Breast epithelium (tissue), 4 donors: ENCODE data around the gene IRX6. TPM values are rescaled to one million over a fixed set of nuclear protein-coding genes. Genes with fewer than 3 reads are reported as not detected.

Experiments used
- DNase-seq, 2 donors: peaks; one replicate each; pipeline ENCODE4 v3.0.0-alpha.2; 2019; ENCODE audit warnings: low spot score in 2 of 2
- H3K27ac ChIP-seq, 2 donors: fragments of 200-600 bp; sonication (generic) in 1 of 2; one replicate each; pipeline ENCODE4 v1.5.1; 2016 to 2019; ENCODE audit warnings: mild to moderate bottlenecking in 1 of 2
- H3K27me3 ChIP-seq, 2 donors: fragments of 200-600 bp; sonication (generic) in 1 of 2; one replicate each; pipeline versions ENCODE4 v1.5.1 to v1.6.0; 2017 to 2019; ENCODE audit warnings: control low read depth in 1 of 2, mild to moderate bottlenecking in 1 of 2
- H3K36me3 ChIP-seq: fragments of 200-600 bp; one replicate; pipeline ENCODE4 v1.5.1; 2019
- H3K4me1 ChIP-seq, 2 donors: fragments of 200-600 bp; sonication (generic); one replicate each; pipeline ENCODE4 v1.5.1; 2016 to 2019; ENCODE audit warnings: control low read depth in 1 of 2
- H3K4me3 ChIP-seq, 3 donors: fragments of 200-600 bp; sonication (generic); 1 replicate in 2 of 3; 2 replicates in 1 of 3; pipeline ENCODE4 v1.5.1; 2016 to 2019; ENCODE audit warnings: mild to moderate bottlenecking in 3 of 3, moderate library complexity in 2 of 3
- H3K9me3 ChIP-seq, 2 donors: fragments of 200-600 bp; sonication (generic) in 1 of 2; one replicate each; pipeline ENCODE4 v1.5.1; 2016 to 2019; ENCODE audit warnings: control low read depth in 1 of 2
- CTCF ChIP-seq, 3 donors: fragments of 450-650 bp; IDR thresholded peaks; one replicate each; pipeline ENCODE4 v1.5.1; 2016 to 2017; ENCODE audit warnings: antibody characterized with exemption in 3 of 3, mild to moderate bottlenecking in 3 of 3, moderate library complexity in 3 of 3
- POLR2A ChIP-seq: fragments of 450-650 bp; IDR thresholded peaks from one replicate; pipeline ENCODE4 v1.6.1; 2016; ENCODE audit warnings: antibody characterized with exemption, mild to moderate bottlenecking, moderate library complexity
- POLR2AphosphoS5 ChIP-seq, 3 donors: sonication (generic); formaldehyde crosslinking; IDR thresholded peaks; one replicate each; pipeline ENCODE4 v1.6.1; 2017; ENCODE audit warnings: antibody characterized with exemption in 3 of 3
- intact Hi-C: fragments of 100-400 bp; cut with DNase I; formaldehyde crosslinking; loops from one replicate; pipeline ENCODE4 v1.15.1; 2023; ENCODE audit warnings: low total_unique reads
- total RNA-seq, 3 donors: library from RNA; depleted of rRNA; stranded (reverse); fragments of >200 nt; gene quantifications; one replicate each; pipeline ENCODE4 v1.1.0, GENCODE V29; 2016

Gene IRX6
- total RNA-seq, result 10 to 100 TPM in 1 of 3 donors, 1 to 10 TPM in 2; 3.1 to 12.8 (median 3.6) TPM

DNA sequence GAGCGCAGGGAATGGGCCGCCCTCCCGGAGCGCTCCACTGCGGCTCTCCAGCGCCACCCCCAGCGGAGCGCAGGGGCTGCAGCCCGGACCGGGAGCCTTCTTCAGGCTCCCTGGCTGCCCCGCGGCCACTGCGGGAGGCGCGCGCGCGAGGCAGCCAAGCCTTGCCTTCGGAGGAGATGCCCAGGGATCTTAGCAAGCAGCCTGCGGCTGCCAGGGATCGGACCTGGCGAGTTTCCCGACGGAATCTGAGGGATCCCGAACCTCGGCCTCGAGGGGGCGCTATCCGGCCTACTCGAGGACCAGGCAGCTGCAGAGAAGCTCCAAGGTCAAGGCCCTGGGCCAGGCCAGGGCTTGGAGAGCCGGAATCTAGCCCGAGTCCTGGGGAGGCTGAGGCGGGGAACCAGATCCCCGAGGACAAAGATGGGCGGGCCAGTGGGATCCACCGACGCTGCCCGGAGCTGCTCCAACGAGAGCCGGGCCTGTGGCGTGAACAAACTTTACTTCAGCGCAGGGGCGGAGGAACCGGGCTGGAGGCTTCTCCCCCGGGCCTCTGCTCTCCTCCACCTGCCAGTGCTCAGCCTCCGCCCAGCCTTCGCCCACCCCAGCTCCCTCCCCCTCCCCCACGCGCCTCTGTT lies at the start of gene IRX6:
TSS of gene IRX6 (plus strand) at position 567 of the 635 bp plus-strand sequence. CDS start 889 bp downstream, outside the sequence.
- peak within 1 kb of the TSS; percentile 46 to 70 (median 49) for H3K4me3 ChIP-seq
- peak in 1 of 2 donors; percentile 31 for DNase-seq
- no peaks in the 10 kb centered on the region for H3K36me3 ChIP-seq
- peak within 1 kb of the TSS in 1 of 2 donors; percentile 84 for H3K27ac ChIP-seq
- intact Hi-C loops, result no loop called here
- no peaks in the 10 kb centered on the region for H3K4me1 ChIP-seq
- H3K27me3 ChIP-seq, result peaks cover 0 to 13% of the 10 kb centered on the region in 2 donors
- TF ChIP-seq CTCF (IDR thresholded peaks at IDR 0.05) (peak in 2 of 3 donors; percentile 29), POLR2A (no peak)
- no peaks in the 10 kb centered on the region for H3K9me3 ChIP-seq

GRCh38 chr16:55274391-55274790 lies 49.6 kb upstream of the IRX6 start:
- Histone ChIP-seq H3K36me3 (no peaks in the 10 kb centered on the region), H3K9me3 (no peaks in the 10 kb centered on the region), H3K4me1 (no peaks in the 10 kb centered on the region), H3K4me3 (no peak overlapping the region), H3K27ac (no peak overlapping the region), H3K27me3 (no peaks in the 10 kb centered on the region)
- intact Hi-C loops, result no loop called here
- TF ChIP-seq POLR2A, result no peak
- no peak for TF ChIP-seq POLR2AphosphoS5 (IDR thresholded peaks at IDR 0.05)
- TF ChIP-seq CTCF (IDR thresholded peaks at IDR 0.05), result no peak
- DNase-seq, result no peak

GRCh38 chr16:55275167-55275566 lies 48.8 kb upstream of the IRX6 start:
- Histone ChIP-seq H3K4me3 (no peak overlapping the region), H3K4me1 (no peaks in the 10 kb centered on the region), H3K9me3 (no peaks in the 10 kb centered on the region), H3K36me3 (no peaks in the 10 kb centered on the region), H3K27ac (no peak overlapping the region), H3K27me3 (no peaks in the 10 kb centered on the region)
- no peak for TF ChIP-seq POLR2AphosphoS5 (IDR thresholded peaks at IDR 0.05)
- TF ChIP-seq CTCF (IDR thresholded peaks at IDR 0.05), result no peak
- no peak for TF ChIP-seq POLR2A
- intact Hi-C loops, result no loop called here
- no peak for DNase-seq

DNA sequence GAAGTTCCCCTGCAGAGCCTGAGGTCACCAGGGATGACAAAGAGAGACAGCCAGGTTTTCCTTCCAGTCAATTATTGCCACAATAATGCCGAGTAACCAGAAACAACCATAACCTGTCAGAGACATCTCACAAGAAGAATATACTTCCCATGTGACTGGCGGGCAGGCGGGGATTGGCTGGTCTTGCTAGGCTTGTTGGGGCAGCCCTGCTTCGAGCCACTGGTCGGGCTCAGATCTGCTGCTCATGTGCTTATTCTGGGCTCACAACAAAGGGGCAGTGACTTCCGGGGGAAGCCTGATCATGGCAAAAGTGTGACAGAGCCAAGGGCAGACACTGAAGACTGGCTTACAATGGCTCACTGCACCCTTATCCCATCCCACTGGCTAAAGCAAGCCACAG lies 48.1 kb upstream of the IRX6 start:
- no peak for TF ChIP-seq CTCF (IDR thresholded peaks at IDR 0.05)
- TF ChIP-seq POLR2A, result no peak
- TF ChIP-seq POLR2AphosphoS5 (IDR thresholded peaks at IDR 0.05), result no peak
- intact Hi-C loops, result no loop called here

DNA sequence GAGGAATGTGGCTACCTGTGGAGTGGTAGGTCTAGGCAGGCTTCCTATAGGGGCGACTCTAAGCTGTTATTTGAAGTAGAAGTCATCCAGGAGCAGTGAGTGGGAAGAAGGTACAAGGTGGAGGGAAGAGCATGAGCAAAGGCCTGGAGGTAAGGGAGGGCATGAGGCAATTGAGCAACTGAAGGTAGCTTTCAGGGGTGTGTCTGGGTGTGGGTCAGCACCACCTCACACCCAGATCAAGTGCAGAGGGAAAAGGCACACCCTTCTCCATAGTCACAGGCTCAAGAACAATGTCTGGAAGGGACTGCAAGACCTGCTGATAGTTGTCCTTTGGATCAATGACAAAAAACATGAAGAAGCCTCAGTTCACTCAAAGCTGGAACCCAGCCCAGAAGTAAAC lies 46.5 kb upstream of the IRX6 start:
- DNase-seq, result no peak

More for the DNA sequence above, 48.1 kb upstream of the IRX6 start:
- Histone ChIP-seq H3K9me3 (no peaks in the 10 kb centered on the region), H3K4me1 (no peaks in the 10 kb centered on the region), H3K36me3 (no peaks in the 10 kb centered on the region), H3K4me3 (no peak overlapping the region), H3K27ac (no peak overlapping the region), H3K27me3 (no peaks in the 10 kb centered on the region)
- no peak for DNase-seq

More for the DNA sequence above, 46.5 kb upstream of the IRX6 start:
- TF ChIP-seq POLR2A, result no peak
- no peaks in the 10 kb centered on the region for H3K4me1 ChIP-seq
- H3K36me3 ChIP-seq, result no peaks in the 10 kb centered on the region
- no peaks in the 10 kb centered on the region for H3K9me3 ChIP-seq
- no peak overlapping the region for H3K27ac ChIP-seq
- intact Hi-C loops, result no loop called here
- H3K4me3 ChIP-seq, result no peak overlapping the region
- H3K27me3 ChIP-seq, result no peaks in the 10 kb centered on the region
